Epithelial cell of esophagus (primary cell): ENCODE results near the gene KPNA1.
"Not testable (repeated sequence)": the region's sequence is repeated elsewhere in the genome, so short reads cannot be mapped to it uniquely, and the experiment has no call there.

Source experiments
- DNase-seq: peaks from one replicate; pipeline ENCODE4 v3.0.0; 2010; ENCODE audit warnings: low read depth
- H3K4me3 ChIP-seq: 2 replicates; pipeline ENCODE4 v1.5.1; 2011; ENCODE audit warnings: mild to moderate bottlenecking, low read length, control low read depth
- TF ChIP-seq, protein P1 (sequence below): IDR thresholded peaks from 2 replicates; pipeline ENCODE4 v1.5.1; 2011; ENCODE audit warnings: low read depth, mild to moderate bottlenecking, low read length, control low read depth, inconsistent platforms; ENCODE audit not compliant: insufficient read depth; ENCODE audit errors: missing control alignments

Gene KPNA1

DNA sequence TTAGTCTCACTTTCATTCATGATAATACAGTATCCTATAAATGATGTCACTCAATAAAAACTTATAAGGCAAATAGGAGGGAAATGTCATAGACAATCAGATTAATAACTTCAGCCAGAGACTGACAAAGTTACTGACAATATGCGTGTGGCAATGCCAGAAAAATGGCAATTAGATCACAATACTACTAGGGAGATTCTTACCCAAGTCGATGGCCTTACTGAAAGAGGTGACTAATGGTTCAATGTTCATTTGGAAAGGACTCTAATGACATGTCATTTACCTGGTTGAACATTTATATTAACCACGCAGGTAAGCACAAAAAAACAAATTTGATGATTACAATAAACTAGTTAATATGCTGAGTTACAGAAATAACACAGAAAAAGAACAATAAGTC lies 52.9 kb downstream of the KPNA1 start:
- TF ChIP-seq, protein P1, sequence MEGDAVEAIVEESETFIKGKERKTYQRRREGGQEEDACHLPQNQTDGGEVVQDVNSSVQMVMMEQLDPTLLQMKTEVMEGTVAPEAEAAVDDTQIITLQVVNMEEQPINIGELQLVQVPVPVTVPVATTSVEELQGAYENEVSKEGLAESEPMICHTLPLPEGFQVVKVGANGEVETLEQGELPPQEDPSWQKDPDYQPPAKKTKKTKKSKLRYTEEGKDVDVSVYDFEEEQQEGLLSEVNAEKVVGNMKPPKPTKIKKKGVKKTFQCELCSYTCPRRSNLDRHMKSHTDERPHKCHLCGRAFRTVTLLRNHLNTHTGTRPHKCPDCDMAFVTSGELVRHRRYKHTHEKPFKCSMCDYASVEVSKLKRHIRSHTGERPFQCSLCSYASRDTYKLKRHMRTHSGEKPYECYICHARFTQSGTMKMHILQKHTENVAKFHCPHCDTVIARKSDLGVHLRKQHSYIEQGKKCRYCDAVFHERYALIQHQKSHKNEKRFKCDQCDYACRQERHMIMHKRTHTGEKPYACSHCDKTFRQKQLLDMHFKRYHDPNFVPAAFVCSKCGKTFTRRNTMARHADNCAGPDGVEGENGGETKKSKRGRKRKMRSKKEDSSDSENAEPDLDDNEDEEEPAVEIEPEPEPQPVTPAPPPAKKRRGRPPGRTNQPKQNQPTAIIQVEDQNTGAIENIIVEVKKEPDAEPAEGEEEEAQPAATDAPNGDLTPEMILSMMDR: no peak

DNA sequence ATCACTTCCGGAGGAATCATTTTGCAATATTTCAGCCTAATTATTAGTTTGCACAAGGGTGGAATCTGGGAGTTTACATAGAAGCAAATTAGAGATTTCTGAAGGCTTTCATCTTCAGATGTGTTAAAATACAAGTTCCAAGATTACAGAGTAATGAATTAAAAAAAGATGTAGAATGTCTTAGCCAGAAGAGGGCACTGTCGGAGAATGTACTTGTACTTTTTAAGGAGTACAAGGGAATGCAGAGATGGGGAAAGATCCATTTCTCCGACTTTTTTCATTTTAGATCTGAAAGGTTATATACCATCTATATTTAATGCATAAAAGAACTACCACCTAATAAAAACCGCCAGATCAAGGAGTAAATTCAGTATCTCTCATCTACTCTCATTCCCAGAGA lies 55.7 kb downstream of the KPNA1 start:
- DNase-seq: peak; percentile 60
- TF ChIP-seq, protein P1: peak; percentile 28
- no peak overlapping the region for H3K4me3 ChIP-seq

More for the DNA sequence above, 52.9 kb downstream of the KPNA1 start:
- no peak overlapping the region for H3K4me3 ChIP-seq
- DNase-seq: no peak

DNA sequence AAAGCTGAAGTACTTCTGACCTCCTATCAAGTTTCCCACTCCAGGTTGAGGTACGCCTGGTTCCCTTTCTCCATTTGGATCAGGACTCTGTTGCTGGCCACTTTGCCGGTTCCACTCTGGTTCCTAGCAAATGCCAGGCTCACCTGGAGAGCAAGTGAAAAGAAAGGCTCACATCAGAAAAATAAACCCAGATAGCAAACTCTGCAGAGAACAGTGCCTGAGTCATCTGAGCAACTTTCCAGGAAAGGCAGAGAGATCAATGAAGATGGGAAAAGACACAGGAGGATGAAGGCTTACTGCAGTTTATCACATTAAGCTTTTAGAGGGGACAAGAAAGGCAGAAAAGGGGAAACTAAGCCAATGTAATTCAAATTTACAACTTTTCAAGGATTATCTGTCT lies 57.0 kb downstream of the KPNA1 start:
- DNase-seq: no peak
- TF ChIP-seq, protein P1: no peak

DNA sequence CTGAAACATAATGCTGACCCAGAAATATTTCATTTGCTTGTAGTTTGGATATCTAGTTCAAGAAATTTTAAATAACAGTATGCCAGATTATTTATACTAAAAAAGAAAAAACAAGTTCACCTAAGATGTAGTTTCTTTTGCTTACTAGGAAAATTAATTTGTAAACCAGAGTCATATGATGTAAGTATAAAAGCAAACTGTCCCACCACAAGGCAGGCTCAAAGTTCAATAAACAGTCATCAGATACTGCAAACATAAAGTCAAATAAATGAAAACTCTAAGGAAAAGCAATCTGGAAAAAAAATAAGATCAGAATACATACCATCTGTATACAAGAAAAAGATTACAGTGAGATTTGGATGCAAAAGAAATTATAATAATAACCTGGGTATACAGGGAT lies 58.7 kb downstream of the KPNA1 start:
- DNase-seq: no peak
- TF ChIP-seq, protein P1: no peak
- no peak overlapping the region for H3K4me3 ChIP-seq

More for the DNA sequence above, 57.0 kb downstream of the KPNA1 start:
- H3K4me3 ChIP-seq: no peak overlapping the region

DNA sequence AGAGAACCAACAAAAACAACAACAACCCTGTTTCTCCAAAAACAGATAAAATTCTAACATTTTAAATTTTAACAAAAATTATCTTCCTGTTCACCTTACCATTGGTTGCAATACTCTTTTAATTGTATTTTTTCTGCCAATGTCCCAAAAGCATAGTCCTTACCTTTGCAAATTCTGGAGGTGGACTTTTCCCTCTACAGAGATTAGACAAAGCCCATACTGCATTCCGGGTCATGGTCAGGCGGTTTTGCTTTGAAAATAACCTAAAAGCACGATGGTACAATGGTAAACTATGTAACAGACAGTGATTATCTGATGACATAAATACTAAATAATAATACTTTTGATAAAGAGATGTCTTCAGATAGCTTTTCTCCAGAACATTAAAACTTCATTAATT lies 63.4 kb downstream of the KPNA1 start:
- TF ChIP-seq, protein P1: no peak
- H3K4me3 ChIP-seq: no peak overlapping the region
- DNase-seq: no peak

DNA sequence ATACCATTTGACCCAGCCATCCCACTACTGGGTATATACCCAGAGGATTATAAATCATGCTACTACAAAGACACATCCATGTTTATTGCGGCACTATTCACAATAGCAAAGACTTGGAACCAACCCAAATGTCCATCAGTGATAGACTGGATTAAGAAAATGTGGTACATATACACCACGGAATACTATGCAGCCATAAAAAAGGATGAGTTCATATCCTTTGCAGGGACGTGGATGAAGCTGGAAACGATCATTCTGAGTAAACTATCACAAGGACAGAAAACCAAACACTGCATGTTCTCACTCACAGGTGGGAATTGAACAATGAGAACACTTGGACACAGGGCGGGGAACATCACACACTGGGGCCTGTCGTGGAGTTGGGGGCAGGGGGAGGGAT lies 66.5 kb downstream of the KPNA1 start:
- H3K4me3 ChIP-seq, DNase-seq: not testable (repeated sequence)

DNA sequence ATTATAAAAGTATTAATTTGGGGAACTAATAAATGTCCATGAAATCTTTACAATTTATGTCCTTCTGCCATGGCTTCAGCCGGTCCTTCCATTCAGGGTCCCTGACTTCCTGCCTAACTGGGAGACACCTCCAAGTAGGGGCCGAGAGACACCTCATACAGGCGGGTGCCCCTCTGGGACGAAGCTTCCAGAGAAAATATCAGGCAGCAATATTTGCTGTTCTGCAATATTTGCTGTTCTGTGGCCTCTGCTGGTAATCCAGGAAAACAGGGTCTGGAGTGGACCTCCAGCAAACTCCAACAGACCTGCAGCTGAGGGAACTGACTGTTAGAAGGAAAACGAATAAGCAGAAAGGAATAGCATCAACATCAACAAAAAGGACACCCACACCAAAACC lies 70.2 kb downstream of the KPNA1 start:
- not testable (repeated sequence) for DNase-seq, H3K4me3 ChIP-seq

DNA sequence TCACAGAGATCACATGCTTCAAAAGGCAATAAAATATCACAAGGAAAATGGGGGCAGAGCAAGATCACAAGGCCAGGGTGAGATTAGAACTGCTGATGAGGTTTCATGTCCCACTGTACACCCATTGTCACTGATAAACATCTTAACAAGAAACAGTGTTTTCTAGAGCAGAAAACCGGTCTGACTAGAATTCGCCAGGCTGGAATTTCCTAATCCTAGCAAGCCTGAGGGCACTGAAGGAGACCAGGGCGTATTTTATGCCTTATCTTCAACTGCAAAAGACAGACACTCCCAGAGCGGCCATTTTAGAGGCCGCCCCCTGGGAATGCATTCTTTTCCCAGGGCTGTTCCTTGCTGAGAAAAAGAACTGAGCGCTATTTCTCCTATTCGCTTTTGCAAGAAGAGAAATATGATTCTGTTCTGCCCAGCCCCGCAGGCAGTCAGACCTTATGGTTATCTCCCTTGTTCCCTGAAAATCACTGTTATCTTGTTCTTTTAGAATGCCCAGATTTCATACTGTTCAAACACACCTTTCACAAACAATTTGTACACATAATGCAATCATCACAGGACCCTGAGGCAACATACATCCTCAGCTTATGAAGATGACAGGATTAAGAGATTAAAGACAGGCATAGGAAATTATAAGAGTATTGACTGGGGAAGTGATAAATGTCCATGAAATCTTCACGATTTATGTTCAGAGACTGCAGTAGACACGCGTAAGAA lies 70.8 kb downstream of the KPNA1 start:
- not testable (repeated sequence) for H3K4me3 ChIP-seq
- DNase-seq: peak; percentile 72

DNA sequence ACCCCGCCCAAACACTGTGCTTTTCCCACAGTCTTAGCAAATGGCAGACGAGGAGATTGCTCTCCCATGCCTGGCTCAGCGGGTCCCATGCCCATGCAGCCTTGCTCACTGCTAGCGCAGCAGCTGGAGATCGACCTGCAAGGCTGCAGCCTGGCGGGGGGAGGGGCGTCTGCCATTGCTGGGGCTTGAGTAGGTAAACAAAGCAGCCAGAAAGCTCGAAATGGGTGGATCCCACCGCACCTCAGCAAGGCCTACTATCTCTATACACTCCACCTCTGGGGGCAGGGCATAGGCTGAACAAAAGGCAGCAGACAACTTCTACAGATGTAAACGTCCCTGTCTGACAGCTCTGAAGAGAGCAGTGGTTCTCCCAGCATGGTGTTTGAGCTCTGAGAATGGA lies 71.6 kb downstream of the KPNA1 start:
- TF ChIP-seq, protein P1: no peak
- no peak overlapping the region for H3K4me3 ChIP-seq
- DNase-seq: no peak
